ENCODE data around the gene ST3GAL2. TPM values are rescaled to one million over a fixed set of nuclear protein-coding genes. Genes with fewer than 3 reads are reported as not detected.

ST3GAL2 gene
- total and polyA plus RNA-seq, 9 donors, result 6.2 to 49.7 (median 23.4) TPM

DNA sequence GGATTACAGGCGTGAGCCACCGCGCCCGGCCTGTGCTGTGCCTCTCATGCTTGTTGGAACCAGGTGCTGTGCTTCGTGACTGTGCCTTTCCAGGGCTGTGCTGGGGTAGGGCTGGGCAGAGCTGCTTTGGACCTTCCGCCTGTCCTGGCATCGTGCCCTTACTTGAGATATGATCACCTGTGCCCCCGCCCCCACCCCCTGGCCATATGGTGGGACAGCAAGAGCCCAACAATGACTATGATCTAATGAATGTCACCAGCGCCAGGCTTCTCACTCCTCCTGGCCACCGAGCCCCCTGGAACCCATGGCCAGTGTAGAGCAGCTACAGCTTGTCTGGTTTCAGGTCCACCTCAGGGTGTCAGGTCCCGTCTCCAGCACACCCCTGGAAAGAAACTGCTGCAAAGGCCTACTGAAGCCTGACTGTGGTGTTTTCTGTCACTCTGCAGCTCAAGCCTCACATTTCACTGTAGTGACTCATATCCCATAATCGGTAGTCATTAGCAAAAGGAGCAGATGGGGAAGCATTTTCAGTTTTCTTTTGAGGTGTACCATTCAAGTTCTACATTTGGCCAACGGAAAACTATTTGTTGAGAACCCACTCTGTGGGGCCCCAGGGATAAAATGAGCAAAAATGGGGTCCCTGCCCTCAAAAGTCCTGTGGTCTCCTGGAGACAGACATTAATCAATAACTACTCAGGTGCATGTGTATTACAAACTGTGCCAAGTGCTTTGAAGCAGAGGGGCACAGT lies 37.5 kb upstream of the ST3GAL2 start:
- DNase-seq, result no peak
- no peaks in the 10 kb centered on the region for H3K4me1 ChIP-seq (ENCODE audit: insufficient read depth)
- no peaks in the 10 kb centered on the region for H3K9me3 ChIP-seq
- TF ChIP-seq EP300 (IDR thresholded peaks at IDR 0.05) (no peak), POLR2A (IDR thresholded peaks at IDR 0.05) (no peak)
- TF ChIP-seq, protein P1, sequence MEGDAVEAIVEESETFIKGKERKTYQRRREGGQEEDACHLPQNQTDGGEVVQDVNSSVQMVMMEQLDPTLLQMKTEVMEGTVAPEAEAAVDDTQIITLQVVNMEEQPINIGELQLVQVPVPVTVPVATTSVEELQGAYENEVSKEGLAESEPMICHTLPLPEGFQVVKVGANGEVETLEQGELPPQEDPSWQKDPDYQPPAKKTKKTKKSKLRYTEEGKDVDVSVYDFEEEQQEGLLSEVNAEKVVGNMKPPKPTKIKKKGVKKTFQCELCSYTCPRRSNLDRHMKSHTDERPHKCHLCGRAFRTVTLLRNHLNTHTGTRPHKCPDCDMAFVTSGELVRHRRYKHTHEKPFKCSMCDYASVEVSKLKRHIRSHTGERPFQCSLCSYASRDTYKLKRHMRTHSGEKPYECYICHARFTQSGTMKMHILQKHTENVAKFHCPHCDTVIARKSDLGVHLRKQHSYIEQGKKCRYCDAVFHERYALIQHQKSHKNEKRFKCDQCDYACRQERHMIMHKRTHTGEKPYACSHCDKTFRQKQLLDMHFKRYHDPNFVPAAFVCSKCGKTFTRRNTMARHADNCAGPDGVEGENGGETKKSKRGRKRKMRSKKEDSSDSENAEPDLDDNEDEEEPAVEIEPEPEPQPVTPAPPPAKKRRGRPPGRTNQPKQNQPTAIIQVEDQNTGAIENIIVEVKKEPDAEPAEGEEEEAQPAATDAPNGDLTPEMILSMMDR (IDR thresholded peaks at IDR 0.05), result no peak
- H3K4me3 ChIP-seq, result no peak overlapping the region
- peaks cover 3% of the 10 kb centered on the region for H3K36me3 ChIP-seq
- intact Hi-C loops (cut with DNase I), result no loop called here
- 81 to 85% (median 84%) methylated on average over 13 of the region's 13 CpGs for WGBS, 3 donors
- no peak overlapping the region for H3K27ac ChIP-seq
- no peaks in the 10 kb centered on the region for H3K27me3 ChIP-seq

DNA sequence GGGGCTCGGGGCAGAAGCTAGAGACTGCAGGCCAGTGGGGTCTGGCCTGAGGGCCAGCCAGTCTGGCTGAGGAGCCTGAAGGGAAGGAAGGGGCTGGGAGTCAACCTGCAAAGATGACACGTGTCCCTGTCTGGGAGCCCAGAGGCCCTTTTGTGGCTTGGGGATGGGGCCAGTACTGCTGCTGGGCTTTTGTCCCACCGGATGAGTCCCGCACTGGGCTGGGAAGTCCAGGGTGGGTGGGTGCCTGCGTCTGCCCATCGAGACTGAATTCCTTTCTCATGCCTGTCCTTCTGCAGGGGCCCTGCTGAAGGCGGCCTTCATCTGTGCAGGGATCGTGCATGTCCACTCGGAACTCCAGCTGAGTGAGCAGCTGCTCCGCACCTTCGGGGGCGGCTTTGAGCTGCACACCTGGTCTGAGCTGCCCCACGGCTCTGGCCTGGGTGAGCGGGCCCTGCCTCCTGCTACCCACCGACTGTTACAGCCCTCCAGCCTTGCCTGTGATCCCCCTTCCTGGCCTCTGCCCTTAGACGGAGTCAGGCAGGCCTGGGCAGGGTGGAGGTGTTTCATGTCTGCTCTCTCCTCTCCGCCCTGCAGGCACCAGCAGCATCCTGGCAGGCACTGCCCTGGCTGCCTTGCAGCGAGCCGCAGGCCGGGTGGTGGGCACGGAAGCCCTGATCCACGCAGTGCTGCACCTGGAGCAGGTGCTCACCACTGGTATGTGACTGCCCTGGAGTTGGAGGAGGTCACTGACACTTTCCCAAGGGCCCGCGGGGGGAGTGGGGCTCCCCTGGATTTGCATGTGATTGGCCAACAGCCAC lies 36.4 kb upstream of the ST3GAL2 start:
- H3K9me3 ChIP-seq, result no peaks in the 10 kb centered on the region
- no peaks in the 10 kb centered on the region for H3K27me3 ChIP-seq
- H3K4me1 ChIP-seq (ENCODE audit: insufficient read depth), result no peaks in the 10 kb centered on the region
- intact Hi-C loops (cut with DNase I), result no loop called here
- peaks cover 3% of the 10 kb centered on the region for H3K36me3 ChIP-seq
- WGBS, 3 donors, result 84 to 86% (median 84%) methylated on average over 22 to 24 of the region's 24 CpGs
- TF ChIP-seq, protein P1 (IDR thresholded peaks at IDR 0.05), result no peak
- TF ChIP-seq POLR2A (IDR thresholded peaks at IDR 0.05), result no peak
- TF ChIP-seq EP300 (IDR thresholded peaks at IDR 0.05), result no peak
- H3K27ac ChIP-seq, result no peak overlapping the region
- no peak for DNase-seq
- no peak overlapping the region for H3K4me3 ChIP-seq

DNA sequence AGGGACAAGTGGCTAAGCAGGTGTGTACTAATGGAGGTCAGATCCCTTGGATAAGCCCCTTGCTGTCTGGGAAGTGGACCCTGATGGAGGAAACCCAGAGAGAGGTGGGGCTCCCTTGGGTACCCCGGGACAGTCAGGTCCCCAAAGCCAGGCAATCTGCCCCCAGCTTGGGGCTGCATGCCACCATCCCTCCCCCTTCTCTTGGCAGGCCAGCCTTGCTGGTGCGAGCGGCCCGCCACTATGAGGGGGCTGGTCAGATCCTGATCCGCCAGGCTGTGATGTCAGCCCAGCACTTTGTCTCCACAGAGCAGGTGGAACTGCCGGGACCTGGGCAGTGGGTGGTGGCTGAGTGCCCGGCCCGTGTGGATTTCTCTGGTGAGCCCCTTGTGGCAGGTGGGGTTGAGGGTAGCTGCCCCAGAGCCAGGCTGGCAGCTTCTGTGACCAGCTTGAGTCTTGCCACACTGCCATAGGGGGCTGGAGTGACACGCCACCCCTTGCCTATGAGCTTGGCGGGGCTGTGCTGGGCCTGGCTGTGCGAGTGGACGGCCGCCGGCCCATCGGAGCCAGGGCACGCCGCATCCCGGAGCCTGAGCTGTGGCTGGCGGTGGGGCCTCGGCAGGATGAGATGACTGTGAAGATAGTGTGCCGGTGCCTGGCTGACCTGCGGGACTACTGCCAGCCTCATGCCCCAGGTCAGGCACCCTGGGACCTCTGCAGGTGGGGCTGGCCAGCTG lies 35.6 kb upstream of the ST3GAL2 start:
- no peak overlapping the region for H3K27ac ChIP-seq
- H3K36me3 ChIP-seq, result peaks cover 3% of the 10 kb centered on the region
- no peak for TF ChIP-seq EP300 (IDR thresholded peaks at IDR 0.05)
- 89 to 94% (median 91%) methylated on average over 19 to 22 of the region's 22 CpGs for WGBS, 3 donors
- H3K4me1 ChIP-seq (ENCODE audit: insufficient read depth), result no peaks in the 10 kb centered on the region
- no peak for DNase-seq
- no peak overlapping the region for H3K4me3 ChIP-seq
- intact Hi-C loops (cut with DNase I), result loop anchor here in 1 of 4 donors (5.0 kb wide), 1 partner anchor 102 kb away; no protein-coding TSS in a partner anchor
- H3K27me3 ChIP-seq, result no peaks in the 10 kb centered on the region
- no peaks in the 10 kb centered on the region for H3K9me3 ChIP-seq

DNA sequence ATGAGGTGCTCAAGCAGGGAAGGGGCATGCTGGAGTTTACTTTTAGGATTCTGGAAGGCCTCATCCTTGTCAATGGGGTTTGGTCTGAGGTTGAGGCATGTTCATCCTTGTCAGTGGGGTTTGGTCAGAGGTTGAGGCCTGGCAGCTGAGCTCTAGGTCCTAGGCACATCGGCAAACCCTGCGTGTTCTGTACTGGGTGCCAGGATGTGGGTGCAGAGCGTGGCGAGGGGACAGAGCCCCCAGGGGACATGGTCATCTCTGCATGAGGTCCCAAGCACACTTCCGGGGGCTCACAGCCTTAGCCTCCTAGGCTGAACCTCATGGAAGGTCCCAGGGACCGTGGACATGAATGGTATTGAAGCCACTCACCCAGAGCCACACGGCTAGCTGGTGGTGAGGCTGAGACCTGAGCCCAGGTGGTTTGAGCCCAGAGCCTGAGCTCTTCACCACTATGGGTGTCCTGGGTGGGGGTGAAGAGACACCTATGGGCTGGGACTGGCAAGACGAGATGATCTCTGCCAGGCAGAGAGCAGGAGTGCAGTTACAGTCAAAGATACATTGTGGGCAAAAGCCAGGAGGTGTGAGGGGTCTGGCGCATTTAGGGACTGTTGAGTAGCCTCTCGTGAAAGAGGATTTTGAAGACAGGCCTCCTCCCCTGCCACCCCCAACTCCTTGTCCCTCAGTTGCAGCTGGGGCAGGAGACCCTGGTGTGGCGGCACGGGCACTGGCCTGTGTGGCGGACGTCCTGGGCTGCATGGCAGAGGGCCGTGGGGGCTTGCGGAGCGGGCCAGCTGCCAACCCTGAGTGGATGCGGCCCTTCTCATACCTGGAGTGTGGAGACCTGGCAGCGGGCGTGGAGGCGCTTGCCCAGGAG lies 34.8 kb upstream of the ST3GAL2 start:
- H3K4me1 ChIP-seq (ENCODE audit: insufficient read depth), result no peaks in the 10 kb centered on the region
- no peak for DNase-seq
- TF ChIP-seq POLR2A (IDR thresholded peaks at IDR 0.05), result no peak
- TF ChIP-seq, protein P1 (IDR thresholded peaks at IDR 0.05), result no peak
- no peak for TF ChIP-seq EP300 (IDR thresholded peaks at IDR 0.05)
- 88 to 92% (median 92%) methylated on average over 21 of the region's 21 CpGs for WGBS, 3 donors
- no peak overlapping the region for H3K4me3 ChIP-seq
- H3K36me3 ChIP-seq, result peaks cover 3% of the 10 kb centered on the region
- no peak overlapping the region for H3K27ac ChIP-seq
- no peaks in the 10 kb centered on the region for H3K27me3 ChIP-seq
- intact Hi-C loops (cut with DNase I), result loop anchor here in 1 of 4 donors (5.0 kb wide), 1 partner anchor 101 kb away; no protein-coding TSS in a partner anchor
- H3K9me3 ChIP-seq, result no peaks in the 10 kb centered on the region

Data from ovary (tissue), 9 donors.